Measurements from ENCODE around the gene PTPRD.

Gene PTPRD

GRCh38 chr9:8384091-8384490, 2228.7 kb downstream of the PTPRD start:
- H3K36me3 Mint-ChIP-seq = no peaks in the 10 kb centered on the region
- no peak overlapping the region for H3K4me3 Mint-ChIP-seq
- H3K4me1 Mint-ChIP-seq (ENCODE audit: low read depth) = no peaks in the 10 kb centered on the region
- H3K27ac Mint-ChIP-seq = no peak overlapping the region
- peaks cover 1% of the 10 kb centered on the region for H3K27me3 Mint-ChIP-seq
- no peaks in the 10 kb centered on the region for H3K9me3 Mint-ChIP-seq (ENCODE audit: low read depth)

- no peak overlapping the region for H3K27ac Mint-ChIP-seq
- H3K4me1 Mint-ChIP-seq (ENCODE audit: low read depth) = no peaks in the 10 kb centered on the region
- no peaks in the 10 kb centered on the region for H3K9me3 Mint-ChIP-seq (ENCODE audit: low read depth)
- H3K4me3 Mint-ChIP-seq = no peak overlapping the region
- no peaks in the 10 kb centered on the region for H3K36me3 Mint-ChIP-seq
- peaks cover 1% of the 10 kb centered on the region for H3K27me3 Mint-ChIP-seq
Measured at GRCh38 chr9:8382777-8383527, 2229.8 kb downstream of the PTPRD start.

GRCh38 chr9:8382266-8382665, 2230.5 kb downstream of the PTPRD start:
- no peak overlapping the region for H3K4me3 Mint-ChIP-seq
- H3K36me3 Mint-ChIP-seq = no peaks in the 10 kb centered on the region
- H3K4me1 Mint-ChIP-seq (ENCODE audit: low read depth) = no peaks in the 10 kb centered on the region
- H3K27me3 Mint-ChIP-seq = peaks cover 1% of the 10 kb centered on the region
- no peaks in the 10 kb centered on the region for H3K9me3 Mint-ChIP-seq (ENCODE audit: low read depth)
- no peak overlapping the region for H3K27ac Mint-ChIP-seq

DNA sequence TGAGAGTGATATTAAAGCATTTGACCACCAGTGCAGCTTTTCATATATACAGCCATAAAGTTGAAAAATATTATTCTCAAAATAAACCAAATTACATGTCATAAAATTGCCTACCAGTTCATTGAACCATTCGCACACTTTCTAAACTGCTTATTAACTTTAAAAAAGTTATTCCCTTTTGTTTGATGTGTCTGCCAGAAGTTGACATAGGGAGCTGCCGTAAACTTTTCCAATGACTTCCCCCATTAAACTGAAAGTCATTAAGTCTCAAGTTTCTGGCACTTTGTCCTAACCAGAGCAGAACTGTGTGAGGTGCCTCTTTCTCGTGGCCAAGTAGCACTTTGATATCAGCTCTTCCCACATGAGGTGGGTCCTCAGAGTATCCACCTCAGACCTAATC, 2231.2 kb downstream of the PTPRD start:
- no peaks in the 10 kb centered on the region for H3K4me1 Mint-ChIP-seq (ENCODE audit: low read depth)
- no peak overlapping the region for H3K27ac Mint-ChIP-seq
- no peak overlapping the region for H3K4me3 Mint-ChIP-seq
- H3K9me3 Mint-ChIP-seq (ENCODE audit: low read depth) = no peaks in the 10 kb centered on the region
- no peaks in the 10 kb centered on the region for H3K36me3 Mint-ChIP-seq
- peaks cover 1% of the 10 kb centered on the region for H3K27me3 Mint-ChIP-seq

GRCh38 chr9:8374471-8374870, 2238.3 kb downstream of the PTPRD start:
- Mint-ChIP-seq H3K9me3 (ENCODE audit: low read depth) (no peaks in the 10 kb centered on the region), H3K4me1 (ENCODE audit: low read depth) (no peaks in the 10 kb centered on the region), H3K36me3 (no peaks in the 10 kb centered on the region), H3K27me3 (no peaks in the 10 kb centered on the region), H3K27ac (no peak overlapping the region), H3K4me3 (no peak overlapping the region)

DNA sequence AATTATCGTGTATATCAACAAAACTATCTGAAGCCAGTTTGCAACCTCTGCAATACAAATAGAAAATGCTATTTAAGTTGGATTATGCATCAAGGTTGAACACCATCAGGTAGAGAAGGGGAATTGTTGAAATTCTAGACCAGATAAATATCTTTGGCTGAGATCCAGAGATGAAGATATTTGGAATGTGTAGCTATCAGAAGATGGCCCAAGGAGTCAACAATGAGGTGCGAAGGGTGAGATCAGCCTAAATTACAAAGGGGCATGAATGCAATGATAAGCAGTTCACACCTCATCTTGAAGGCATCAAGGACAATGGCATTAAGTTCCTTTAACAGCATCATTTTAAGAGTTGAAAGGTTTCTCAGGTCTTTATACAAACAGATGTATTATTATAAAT, 2241.1 kb downstream of the PTPRD start:
- no peaks in the 10 kb centered on the region for H3K9me3 Mint-ChIP-seq (ENCODE audit: low read depth)
- no peaks in the 10 kb centered on the region for H3K36me3 Mint-ChIP-seq
- no peaks in the 10 kb centered on the region for H3K4me1 Mint-ChIP-seq (ENCODE audit: low read depth)
- H3K27me3 Mint-ChIP-seq = no peaks in the 10 kb centered on the region
- H3K27ac Mint-ChIP-seq = no peak overlapping the region
- H3K4me3 Mint-ChIP-seq = no peak overlapping the region

- H3K27ac Mint-ChIP-seq = no peak overlapping the region
Measured at GRCh38 chr9:8366161-8366926, 2246.5 kb downstream of the PTPRD start.

DNA sequence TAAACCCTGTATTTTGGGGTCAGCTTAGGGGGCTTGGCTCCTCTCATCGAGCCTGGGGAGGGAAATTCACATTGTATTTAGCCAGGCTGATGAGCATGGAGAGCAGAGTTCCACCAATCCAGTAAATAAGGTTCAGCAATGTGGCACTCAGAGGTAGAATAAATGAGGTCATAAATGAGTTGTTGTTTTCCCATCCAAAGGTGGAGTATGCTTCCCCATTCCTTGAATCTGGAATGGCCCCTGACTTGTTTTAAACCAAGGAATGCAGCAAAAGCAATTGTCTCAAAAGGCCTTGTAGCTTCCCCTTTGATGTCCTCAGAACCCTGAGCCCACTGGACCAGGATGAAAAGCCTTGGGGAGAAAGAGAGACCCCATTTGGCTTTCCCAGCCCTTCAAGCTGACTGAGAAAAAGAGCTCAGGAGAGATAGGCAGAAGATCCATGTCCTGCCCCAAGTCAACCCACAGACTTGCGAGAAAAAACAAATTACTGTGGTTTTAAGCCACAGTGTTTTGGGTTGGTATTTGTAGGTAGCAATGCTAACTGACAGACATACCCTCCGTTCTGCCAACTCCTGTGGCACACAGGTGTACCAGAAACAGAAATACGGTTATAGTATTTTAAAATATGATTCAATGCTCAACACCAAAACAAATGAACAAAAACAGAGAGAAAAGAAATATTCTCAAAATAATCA, 2247.2 kb downstream of the PTPRD start:
- Mint-ChIP-seq H3K36me3 (no peaks in the 10 kb centered on the region), H3K27me3 (no peaks in the 10 kb centered on the region), H3K4me3 (no peak overlapping the region), H3K9me3 (ENCODE audit: low read depth) (no peaks in the 10 kb centered on the region), H3K4me1 (ENCODE audit: low read depth) (no peaks in the 10 kb centered on the region), H3K27ac (no peak overlapping the region)

More at GRCh38 chr9:8366161-8366926, 2246.5 kb downstream of the PTPRD start:
- Mint-ChIP-seq H3K4me3 (no peak overlapping the region), H3K9me3 (ENCODE audit: low read depth) (no peaks in the 10 kb centered on the region), H3K27me3 (no peaks in the 10 kb centered on the region), H3K36me3 (no peaks in the 10 kb centered on the region), H3K4me1 (ENCODE audit: low read depth) (no peaks in the 10 kb centered on the region)

GRCh38 chr9:8365029-8365428, 2247.8 kb downstream of the PTPRD start:
- H3K9me3 Mint-ChIP-seq (ENCODE audit: low read depth) = no peaks in the 10 kb centered on the region
- H3K27me3 Mint-ChIP-seq = no peaks in the 10 kb centered on the region
- H3K36me3 Mint-ChIP-seq = no peaks in the 10 kb centered on the region
- no peaks in the 10 kb centered on the region for H3K4me1 Mint-ChIP-seq (ENCODE audit: low read depth)
- H3K4me3 Mint-ChIP-seq = no peak overlapping the region
- no peak overlapping the region for H3K27ac Mint-ChIP-seq

- Mint-ChIP-seq H3K4me3 (no peak overlapping the region), H3K4me1 (ENCODE audit: low read depth) (no peaks in the 10 kb centered on the region), H3K27me3 (no peaks in the 10 kb centered on the region), H3K9me3 (ENCODE audit: low read depth) (no peaks in the 10 kb centered on the region), H3K27ac (no peak overlapping the region), H3K36me3 (no peaks in the 10 kb centered on the region)
Measured at GRCh38 chr9:8364026-8364752, 2248.6 kb downstream of the PTPRD start.

DNA sequence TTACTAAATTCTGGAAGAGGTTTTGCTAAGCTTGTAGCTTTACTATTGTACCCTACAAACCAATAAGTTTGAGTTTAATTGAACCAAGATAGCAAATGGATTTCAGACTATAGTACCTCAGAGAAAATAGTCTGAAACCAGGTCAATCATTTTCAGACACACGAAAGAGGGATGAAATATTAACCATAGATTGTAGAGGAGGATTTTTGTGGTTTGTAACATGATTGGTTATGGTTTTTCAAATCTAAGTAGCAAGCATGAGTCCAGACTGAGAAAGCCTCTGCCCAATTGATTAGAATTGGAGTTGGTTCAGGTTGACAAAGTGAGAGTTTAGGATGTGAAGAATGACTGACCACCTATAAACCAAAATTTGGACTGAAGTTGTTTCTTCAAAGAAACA, 2250.6 kb downstream of the PTPRD start:
- Mint-ChIP-seq H3K4me1 (ENCODE audit: low read depth) (no peaks in the 10 kb centered on the region), H3K4me3 (no peak overlapping the region), H3K9me3 (ENCODE audit: low read depth) (no peaks in the 10 kb centered on the region), H3K27me3 (no peaks in the 10 kb centered on the region), H3K36me3 (no peaks in the 10 kb centered on the region), H3K27ac (no peak overlapping the region)

DNA sequence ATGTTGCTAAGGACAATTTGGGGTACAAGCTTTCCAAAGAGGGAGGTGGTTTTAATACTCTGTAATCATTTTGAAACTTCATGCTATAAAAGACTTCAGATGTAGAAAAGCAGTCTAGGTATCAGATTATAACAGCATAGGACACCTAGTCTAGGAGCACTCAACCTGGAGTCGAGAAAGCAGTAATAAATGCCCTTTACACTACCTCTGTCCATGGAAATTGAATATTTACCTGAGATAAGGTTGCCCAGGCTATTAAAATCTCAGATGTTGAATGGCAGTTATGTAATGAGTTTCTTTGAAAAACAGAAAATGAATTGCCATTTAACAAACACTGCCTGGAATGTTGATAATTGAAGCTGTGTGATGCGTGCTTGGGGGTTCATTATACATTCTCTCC, 2251.4 kb downstream of the PTPRD start:
- Mint-ChIP-seq H3K36me3 (no peaks in the 10 kb centered on the region), H3K27me3 (no peaks in the 10 kb centered on the region), H3K4me3 (no peak overlapping the region)

GRCh38 chr9:8356406-8356805, 2256.4 kb downstream of the PTPRD start:
- Mint-ChIP-seq H3K4me1 (ENCODE audit: low read depth) (no peaks in the 10 kb centered on the region), H3K27ac (no peak overlapping the region), H3K36me3 (no peaks in the 10 kb centered on the region), H3K9me3 (ENCODE audit: low read depth) (no peaks in the 10 kb centered on the region), H3K4me3 (no peak overlapping the region), H3K27me3 (no peaks in the 10 kb centered on the region)

More for the DNA sequence above, 2251.4 kb downstream of the PTPRD start:
- no peaks in the 10 kb centered on the region for H3K4me1 Mint-ChIP-seq (ENCODE audit: low read depth)
- H3K27ac Mint-ChIP-seq = no peak overlapping the region
- no peaks in the 10 kb centered on the region for H3K9me3 Mint-ChIP-seq (ENCODE audit: low read depth)

DNA sequence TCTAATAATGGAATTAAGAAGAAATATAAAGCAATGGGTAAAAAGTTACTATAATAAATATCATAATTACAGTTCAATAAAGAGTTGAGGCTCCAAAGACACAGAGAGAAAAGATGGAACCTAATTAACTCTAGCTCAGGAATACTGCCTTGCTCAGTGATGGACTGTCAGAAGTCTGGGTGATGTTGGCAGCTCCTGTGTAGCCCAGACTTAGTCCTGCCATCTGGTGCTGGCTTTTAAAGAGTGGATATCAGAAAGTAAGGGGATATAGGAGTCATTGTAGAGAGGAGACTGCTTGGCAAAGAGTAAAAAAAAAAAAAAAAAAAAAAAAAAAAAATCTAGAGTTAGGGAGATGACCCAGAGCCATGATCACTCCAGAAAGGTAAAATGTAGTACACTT, 2261.4 kb downstream of the PTPRD start:
- no peaks in the 10 kb centered on the region for H3K4me1 Mint-ChIP-seq (ENCODE audit: low read depth)
- H3K27ac Mint-ChIP-seq = no peak overlapping the region
- no peak overlapping the region for H3K4me3 Mint-ChIP-seq
- H3K27me3 Mint-ChIP-seq = peaks cover 4% of the 10 kb centered on the region
- no peaks in the 10 kb centered on the region for H3K9me3 Mint-ChIP-seq (ENCODE audit: low read depth)
- H3K36me3 Mint-ChIP-seq = no peaks in the 10 kb centered on the region

DNA sequence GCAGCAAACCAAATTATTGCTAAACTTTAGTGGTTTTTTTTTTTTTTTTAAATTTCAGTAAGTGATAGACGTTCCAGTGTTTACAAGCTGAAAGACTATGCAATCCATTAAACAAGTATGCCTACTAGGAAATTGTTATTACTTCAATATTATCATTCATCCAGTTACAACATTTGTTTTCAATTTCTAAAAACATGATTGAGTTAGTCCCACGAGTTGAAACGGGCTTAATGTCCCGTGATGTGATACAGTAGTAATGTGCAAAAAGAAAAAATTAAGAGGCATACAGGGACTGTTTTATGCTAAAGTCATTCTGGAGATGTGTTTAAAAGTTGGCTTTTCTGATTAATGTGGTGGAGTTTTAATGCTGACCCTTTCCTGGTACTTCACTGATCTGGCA, 2262.9 kb downstream of the PTPRD start:
- Mint-ChIP-seq H3K4me1 (ENCODE audit: low read depth) (no peaks in the 10 kb centered on the region), H3K27me3 (peaks cover 4% of the 10 kb centered on the region)

More for the DNA sequence above, 2262.9 kb downstream of the PTPRD start:
- no peaks in the 10 kb centered on the region for H3K36me3 Mint-ChIP-seq
- H3K27ac Mint-ChIP-seq = no peak overlapping the region
- H3K9me3 Mint-ChIP-seq (ENCODE audit: low read depth) = no peaks in the 10 kb centered on the region
- H3K4me3 Mint-ChIP-seq = no peak overlapping the region

All from activated naive CD8-positive, alpha-beta T cell (primary cell).